ENCODE data around the gene ACVR1. TPM values are rescaled to one million over a fixed set of nuclear protein-coding genes. Genes with fewer than 3 reads are reported as not detected.

ACVR1 gene
- total and polyA plus RNA-seq, 9 of the 15 experiments (the other 6 are each of a cell fraction or from before 2014, with no cell fraction given) = 3.8 to 14.3 (median 6.9) TPM

GRCh38 chr2:157838442-157839161 lies 37.5 kb downstream of the ACVR1 start (continued):
- TF ChIP-seq FOXA1 (IDR thresholded peaks at IDR 0.05; ENCODE audit: borderline replicate concordance) = no peak
- peak; percentile 56 for TF ChIP-seq SMARCB1 (IDR thresholded peaks at IDR 0.05; ENCODE audit: insufficient read length, low read depth)
- no peak for TF ChIP-seq ZNF431 (CRISPR knock-in tag; IDR thresholded peaks at IDR 0.05)
- no peak for TF ChIP-seq CSDE1 (IDR thresholded peaks at IDR 0.05)
- no peak for TF ChIP-seq PTTG1 (tag; IDR thresholded peaks at IDR 0.05; ENCODE audit: low read depth)
- TF ChIP-seq E2F6 (IDR thresholded peaks at IDR 0.05; ENCODE audit: borderline replicate concordance in 1 of 2, extremely low read depth in 1 of 2, insufficient read depth in 1 of 2, insufficient read length in 1 of 2, low read depth in 1 of 2, low read length in 1 of 2, poor library complexity in 1 of 2, severe bottlenecking in 1 of 2) = peak in 1 of 2 experiments; percentile 30
- TF ChIP-seq ESRRB (CRISPR knock-in tag; IDR thresholded peaks at IDR 0.05; ENCODE audit: borderline replicate concordance) = no peak
- peak; percentile 58; the same call in 1 of the 2 replicates for TF ChIP-seq SMARCA5 (IDR thresholded peaks at IDR 0.05)
- TF ChIP-seq SUPT5H (IDR thresholded peaks at IDR 0.05) = 0 out of 2 replicates have a peak, but pooled peaks have one; percentile 48
- no peak; the same call in none of the 2 replicates for TF ChIP-seq NFRKB (IDR thresholded peaks at IDR 0.05; ENCODE audit: low read depth)
- TF ChIP-seq NCOR1 (IDR thresholded peaks at IDR 0.05) = 0 out of 2 replicates have a peak, but pooled peaks have one; percentile 8
- TF ChIP-seq CHAMP1 (IDR thresholded peaks at IDR 0.05) = no peak
- TF ChIP-seq ZFP36 (IDR thresholded peaks at IDR 0.05; ENCODE audit: low read depth, low read length, partially characterized antibody) = no peak
- TF ChIP-seq XRCC4 (IDR thresholded peaks at IDR 0.05; ENCODE audit: extremely low read depth, insufficient read depth, insufficient read length) = no peak
- TF ChIP-seq UBTF (IDR thresholded peaks at IDR 0.05; ENCODE audit: borderline replicate concordance in 1 of 2, low read depth in 2 of 2, low read length in 2 of 2) = peak; percentile 86 to 97; a peak in 3 of 4 replicates
- TF ChIP-seq GABPA (tag; conservative IDR thresholded peaks at IDR 0.05; ENCODE audit: low read depth) = peak; percentile 62

All from K562 (cell line).